ENCODE measurements around the gene IDH3B. TPM values are rescaled to one million over a fixed set of nuclear protein-coding genes. Genes with fewer than 3 reads are reported as not detected.

The IDH3B gene
- total RNA-seq, 4 donors from 2014 or later, result 115 to 122 (median 118) TPM

DNA sequence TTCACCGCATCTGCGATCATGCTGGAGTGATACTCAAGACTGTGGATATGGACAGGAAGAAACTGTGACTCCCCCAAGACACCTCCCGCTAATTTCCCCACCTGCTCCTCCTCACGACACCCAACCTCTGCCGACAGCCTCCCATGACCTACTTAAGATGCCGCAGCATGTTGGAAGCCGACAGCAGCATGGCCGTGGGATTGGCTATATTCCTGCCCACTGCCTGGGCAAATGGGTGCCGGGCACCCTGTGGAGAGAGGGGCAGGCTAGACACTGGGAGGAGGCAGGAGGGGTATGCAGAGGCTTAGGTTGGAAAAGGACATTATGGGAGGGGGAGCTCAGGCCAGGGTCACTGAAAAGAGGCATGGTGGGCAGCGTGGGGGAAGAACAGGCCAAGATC, 4.5 kb downstream of the IDH3B start:
- TF ChIP-seq, protein P1, sequence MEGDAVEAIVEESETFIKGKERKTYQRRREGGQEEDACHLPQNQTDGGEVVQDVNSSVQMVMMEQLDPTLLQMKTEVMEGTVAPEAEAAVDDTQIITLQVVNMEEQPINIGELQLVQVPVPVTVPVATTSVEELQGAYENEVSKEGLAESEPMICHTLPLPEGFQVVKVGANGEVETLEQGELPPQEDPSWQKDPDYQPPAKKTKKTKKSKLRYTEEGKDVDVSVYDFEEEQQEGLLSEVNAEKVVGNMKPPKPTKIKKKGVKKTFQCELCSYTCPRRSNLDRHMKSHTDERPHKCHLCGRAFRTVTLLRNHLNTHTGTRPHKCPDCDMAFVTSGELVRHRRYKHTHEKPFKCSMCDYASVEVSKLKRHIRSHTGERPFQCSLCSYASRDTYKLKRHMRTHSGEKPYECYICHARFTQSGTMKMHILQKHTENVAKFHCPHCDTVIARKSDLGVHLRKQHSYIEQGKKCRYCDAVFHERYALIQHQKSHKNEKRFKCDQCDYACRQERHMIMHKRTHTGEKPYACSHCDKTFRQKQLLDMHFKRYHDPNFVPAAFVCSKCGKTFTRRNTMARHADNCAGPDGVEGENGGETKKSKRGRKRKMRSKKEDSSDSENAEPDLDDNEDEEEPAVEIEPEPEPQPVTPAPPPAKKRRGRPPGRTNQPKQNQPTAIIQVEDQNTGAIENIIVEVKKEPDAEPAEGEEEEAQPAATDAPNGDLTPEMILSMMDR (IDR thresholded peaks at IDR 0.05), result no peak
- TF ChIP-seq POLR2AphosphoS5 (IDR thresholded peaks at IDR 0.05) (no peak), POLR2A (IDR thresholded peaks at IDR 0.05; ENCODE audit: low read depth) (no peak), EP300 (IDR thresholded peaks at IDR 0.05) (no peak)
- DNase-seq (ENCODE audit: extremely low spot score), result no peak
- 88% methylated on average over 10 of the region's 10 CpGs for WGBS
- H3K4me1 ChIP-seq, result peaks cover 13 to 24% (median 19%) of the 10 kb centered on the region in 4 donors
- intact Hi-C loops (cut with DNase I), result no loop called here
- no peak overlapping the region for H3K27ac ChIP-seq (replicated peaks in 1 of 4)
- peaks cover 75 to 86% (median 85%) of the 10 kb centered on the region in 4 donors for H3K36me3 ChIP-seq
- H3K9me3 ChIP-seq, result no peaks in the 10 kb centered on the region
- no peak overlapping the region for H3K4me3 ChIP-seq
- no peaks in the 10 kb centered on the region for H3K27me3 ChIP-seq

DNA sequence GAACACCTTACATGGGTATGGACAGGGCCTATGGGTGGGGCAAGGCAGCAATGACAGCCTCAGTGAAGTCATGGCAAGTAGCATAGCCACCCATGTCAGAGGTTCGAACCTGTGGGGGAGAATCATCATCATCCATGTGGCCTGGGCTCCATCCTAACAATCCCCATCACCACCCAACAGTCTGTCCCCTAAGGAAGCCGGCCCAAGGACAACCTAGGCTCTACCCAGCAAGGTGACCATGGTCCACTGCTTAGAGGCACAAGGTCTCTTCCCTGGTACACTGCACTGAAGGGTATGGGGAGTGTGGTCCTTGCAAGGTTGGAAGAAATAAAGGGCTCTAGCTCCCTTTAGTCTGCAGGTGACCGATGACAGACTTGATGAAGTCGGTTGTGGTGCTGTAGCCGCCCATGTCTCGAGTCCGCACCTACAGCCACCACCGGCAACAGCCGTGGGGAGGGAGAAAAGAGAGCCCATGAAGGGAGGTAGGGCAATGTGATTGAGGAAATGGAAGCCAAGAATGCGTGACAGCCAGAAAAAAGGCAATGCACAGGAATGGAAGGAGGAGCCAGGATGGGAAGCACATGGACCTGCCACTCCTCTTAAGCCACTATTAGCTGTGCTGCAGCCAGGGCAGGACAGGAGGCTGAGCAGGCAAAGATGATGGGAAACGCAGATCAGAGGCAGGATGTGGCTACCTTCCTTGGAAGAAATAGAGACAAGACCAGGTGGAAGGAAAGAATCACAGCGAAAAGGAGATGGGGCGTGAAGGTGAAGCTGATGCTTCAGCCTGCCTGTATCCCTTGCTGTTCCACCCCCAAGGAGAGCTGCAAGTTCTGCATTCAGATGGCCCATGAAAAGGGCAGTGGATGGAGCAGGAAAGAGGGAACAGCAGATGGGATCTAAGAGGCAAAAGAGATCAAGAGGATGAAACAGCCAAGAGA, 5.3 kb downstream of the IDH3B start:
- no peak for DNase-seq (ENCODE audit: extremely low spot score)
- Histone ChIP-seq H3K27me3 (no peaks in the 10 kb centered on the region), H3K4me3 (no peak overlapping the region), H3K4me1 (peaks cover 16 to 29% (median 25%) of the 10 kb centered on the region in 4 donors), H3K9me3 (no peaks in the 10 kb centered on the region), H3K27ac (replicated peaks in 1 of 4) (no peak overlapping the region), H3K36me3 (peaks cover 75 to 93% (median 89%) of the 10 kb centered on the region in 4 donors)
- TF ChIP-seq POLR2A (IDR thresholded peaks at IDR 0.05; ENCODE audit: low read depth), result no peak
- TF ChIP-seq EP300 (IDR thresholded peaks at IDR 0.05), result no peak
- TF ChIP-seq, protein P1 (IDR thresholded peaks at IDR 0.05), result no peak
- TF ChIP-seq POLR2AphosphoS5 (IDR thresholded peaks at IDR 0.05), result no peak
- intact Hi-C loops (cut with DNase I), result no loop called here
- 76% methylated on average over 13 of the region's 13 CpGs for WGBS

DNA sequence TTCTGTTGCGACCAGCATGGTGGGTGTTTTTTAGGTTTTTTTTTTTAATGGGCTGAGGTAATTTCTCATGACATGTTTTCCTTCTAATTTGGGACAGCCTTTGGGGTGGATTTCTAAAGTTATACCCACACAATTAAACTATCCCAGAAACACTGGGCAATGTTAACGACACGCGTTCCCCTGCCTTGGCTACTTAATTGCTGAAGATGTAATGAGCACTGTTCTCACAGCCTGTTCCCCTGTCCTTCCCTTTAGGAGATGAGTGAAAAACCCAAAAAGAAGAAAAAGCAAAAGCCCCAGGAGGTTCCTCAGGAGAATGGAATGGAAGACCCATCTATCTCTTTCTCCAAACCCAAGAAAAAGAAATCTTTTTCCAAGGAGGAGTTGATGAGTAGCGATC, 6.3 kb downstream of the IDH3B start:
- 80% methylated on average over 5 of the region's 5 CpGs for whole genome bisulfite sequencing
- Histone ChIP-seq H3K36me3 (peaks cover 75 to 89% (median 85%) of the 10 kb centered on the region in 4 donors), H3K9me3 (no peaks in the 10 kb centered on the region), H3K4me1 (peaks cover 12 to 27% (median 22%) of the 10 kb centered on the region in 4 donors), H3K27ac (replicated peaks in 1 of 4) (no peak overlapping the region), H3K4me3 (no peak overlapping the region), H3K27me3 (no peaks in the 10 kb centered on the region)
- DNase-seq (ENCODE audit: extremely low spot score), result no peak
- TF ChIP-seq EP300 (IDR thresholded peaks at IDR 0.05), result no peak
- TF ChIP-seq, protein P1 (IDR thresholded peaks at IDR 0.05), result no peak
- TF ChIP-seq POLR2AphosphoS5 (IDR thresholded peaks at IDR 0.05), result no peak
- TF ChIP-seq POLR2A (IDR thresholded peaks at IDR 0.05; ENCODE audit: low read depth), result no peak
- intact Hi-C loops (cut with DNase I), result no loop called here

DNA sequence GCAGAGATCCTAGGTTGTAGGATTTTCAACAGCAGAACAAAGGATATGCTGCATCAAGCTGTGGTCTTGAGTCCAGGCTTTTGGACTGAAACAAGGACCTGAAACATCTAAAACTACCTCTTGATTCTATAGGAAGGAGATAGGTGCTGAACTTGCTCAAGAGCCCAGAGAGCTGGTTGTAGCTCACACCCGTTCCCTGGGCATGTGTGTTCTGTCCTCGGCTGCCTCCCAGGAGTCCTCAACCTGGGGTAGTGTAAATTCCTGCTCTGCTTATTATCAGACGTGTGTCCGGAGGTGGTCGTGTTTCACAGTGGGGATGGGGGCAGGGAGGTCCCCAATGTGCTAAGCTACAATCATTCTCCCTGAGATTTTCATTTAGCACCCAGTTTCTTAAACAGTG, 6.8 kb downstream of the IDH3B start:
- no peak for DNase-seq (ENCODE audit: extremely low spot score)
- 89% methylated on average over 5 of the region's 5 CpGs for WGBS
- Histone ChIP-seq H3K36me3 (peaks cover 72 to 85% (median 81%) of the 10 kb centered on the region in 4 donors), H3K4me1 (peaks cover 11 to 26% (median 19%) of the 10 kb centered on the region in 4 donors), H3K9me3 (no peaks in the 10 kb centered on the region), H3K27me3 (no peaks in the 10 kb centered on the region), H3K4me3 (no peak overlapping the region), H3K27ac (replicated peaks in 1 of 4) (no peak overlapping the region)
- intact Hi-C loops (cut with DNase I), result no loop called here
- TF ChIP-seq, protein P1 (IDR thresholded peaks at IDR 0.05), result no peak
- TF ChIP-seq POLR2A (IDR thresholded peaks at IDR 0.05; ENCODE audit: low read depth) (no peak), EP300 (IDR thresholded peaks at IDR 0.05) (no peak), POLR2AphosphoS5 (IDR thresholded peaks at IDR 0.05) (no peak)

Data from esophagus muscularis mucosa (tissue), 4 donors.